Central memory CD8-positive, alpha-beta T cell (primary cell): ENCODE results near the gene PPP1R37.
"Not testable (repeated sequence)": the region's sequence is repeated elsewhere in the genome, so short reads cannot be mapped to it uniquely, and the experiment has no call there.

Experiments
- ATAC-seq: fragments of 150-1000 bp; cut with Tn5 transposase; replicated peaks from 2 replicates; pipeline ENCODE4 v1.10.0; 2022; ENCODE audit warnings: mild to moderate bottlenecking, moderate FRiP score, moderate number of reproducible peaks; ENCODE audit not compliant: poor library complexity, severe bottlenecking; ENCODE audit errors: extremely low read depth
- DNase-seq, 2 donors: peaks; one replicate each; pipeline ENCODE4 v3.0.0; 2021; ENCODE audit warnings: low spot score in 2 of 2
- H3K27ac Mint-ChIP-seq: one replicate; pipeline ENCODE4 v1.8.0; 2022; ENCODE audit warnings: low read depth, mild to moderate bottlenecking, moderate library complexity, mixed read lengths
- H3K27me3 Mint-ChIP-seq: one replicate; pipeline ENCODE4 v1.8.0; 2022; ENCODE audit warnings: mixed read lengths
- H3K36me3 Mint-ChIP-seq: one replicate; pipeline ENCODE4 v1.8.0; 2022; ENCODE audit warnings: mild to moderate bottlenecking, moderate library complexity, mixed read lengths; ENCODE audit not compliant: insufficient read depth
- H3K4me1 Mint-ChIP-seq: one replicate; pipeline ENCODE4 v1.8.0; 2022; ENCODE audit warnings: mixed read lengths
- H3K4me3 Mint-ChIP-seq: one replicate; pipeline ENCODE4 v1.8.0; 2022; ENCODE audit warnings: mild to moderate bottlenecking, moderate library complexity, mixed read lengths
- H3K9me3 Mint-ChIP-seq: one replicate; pipeline ENCODE4 v1.8.0; 2022; ENCODE audit warnings: mixed read lengths

The PPP1R37 gene

DNA sequence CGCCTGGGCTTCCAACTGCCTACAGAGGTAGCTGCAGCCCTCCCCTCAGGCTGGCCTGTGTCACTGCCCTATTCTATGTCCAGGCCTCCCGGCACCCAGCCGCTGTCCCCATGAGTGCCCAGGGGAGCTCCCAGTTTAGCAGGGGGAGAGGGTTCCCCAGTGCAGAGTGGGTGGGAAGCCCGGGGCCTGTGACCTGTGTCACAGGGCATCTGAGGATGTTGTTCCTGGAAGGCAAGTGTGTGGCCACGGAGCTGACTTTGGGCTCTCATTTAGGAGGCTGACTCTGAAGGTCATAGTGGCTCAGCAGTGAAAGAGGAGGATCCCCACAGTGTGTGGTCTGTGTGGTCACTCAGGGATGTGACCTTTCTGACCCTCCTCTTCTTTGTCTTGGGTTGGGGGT lies 25.1 kb downstream of the PPP1R37 start:
- peaks cover 2% of the 10 kb centered on the region for H3K36me3 Mint-ChIP-seq
- peaks cover 64% of the 10 kb centered on the region for H3K4me1 Mint-ChIP-seq
- H3K27me3 Mint-ChIP-seq: no peaks in the 10 kb centered on the region
- H3K27ac Mint-ChIP-seq: peak overlapping the region; percentile 74
- ATAC-seq (no peak), DNase-seq (no peak)
- peak overlapping the region; percentile 54 for H3K4me3 Mint-ChIP-seq
- H3K9me3 Mint-ChIP-seq: no peaks in the 10 kb centered on the region

- not testable (repeated sequence) for DNase-seq, H3K27me3 Mint-ChIP-seq, ATAC-seq, H3K9me3 Mint-ChIP-seq, H3K36me3 Mint-ChIP-seq
- Mint-ChIP-seq H3K4me3 (peak overlapping the region; percentile 59), H3K27ac (peak overlapping the region; percentile 74), H3K4me1 (peaks cover 64% of the 10 kb centered on the region)
These were observed 25.8 kb downstream of the PPP1R37 start for GRCh38 chr19:45118591-45119355.

- H3K9me3 Mint-ChIP-seq: no peaks in the 10 kb centered on the region
- no peaks in the 10 kb centered on the region for H3K27me3 Mint-ChIP-seq
- peak overlapping the region; percentile 74 for H3K27ac Mint-ChIP-seq
- H3K4me3 Mint-ChIP-seq: peak overlapping the region; percentile 59
- H3K36me3 Mint-ChIP-seq: peaks cover 2% of the 10 kb centered on the region
- DNase-seq: no peak
- H3K4me1 Mint-ChIP-seq: peaks cover 64% of the 10 kb centered on the region
- no peak for ATAC-seq
These were observed 26.6 kb downstream of the PPP1R37 start for GRCh38 chr19:45119582-45119981.

GRCh38 chr19:45121827-45122345 lies 28.9 kb downstream of the PPP1R37 start:
- Mint-ChIP-seq H3K4me3 (no peak overlapping the region), H3K27ac (peak overlapping the region; percentile 75), H3K27me3 (no peaks in the 10 kb centered on the region), H3K36me3 (peaks cover 3% of the 10 kb centered on the region), H3K9me3 (no peaks in the 10 kb centered on the region), H3K4me1 (peaks cover 68% of the 10 kb centered on the region)
- no peak for DNase-seq
- ATAC-seq: no peak

GRCh38 chr19:45122832-45123231 lies 29.9 kb downstream of the PPP1R37 start:
- H3K27ac Mint-ChIP-seq: peak overlapping the region; percentile 75
- H3K4me1 Mint-ChIP-seq: peaks cover 62% of the 10 kb centered on the region

GRCh38 chr19:45123440-45123850 lies 30.5 kb downstream of the PPP1R37 start:
- H3K4me3 Mint-ChIP-seq: no peak overlapping the region
- peaks cover 57% of the 10 kb centered on the region for H3K4me1 Mint-ChIP-seq
- H3K9me3 Mint-ChIP-seq: no peaks in the 10 kb centered on the region
- DNase-seq: no peak
- ATAC-seq: no peak
- H3K36me3 Mint-ChIP-seq: peaks cover 5% of the 10 kb centered on the region
- H3K27ac Mint-ChIP-seq: peak overlapping the region; percentile 38
- H3K27me3 Mint-ChIP-seq: no peaks in the 10 kb centered on the region

More at GRCh38 chr19:45122832-45123231, 29.9 kb downstream of the PPP1R37 start:
- no peak overlapping the region for H3K4me3 Mint-ChIP-seq
- no peaks in the 10 kb centered on the region for H3K9me3 Mint-ChIP-seq
- no peak for DNase-seq
- H3K27me3 Mint-ChIP-seq: no peaks in the 10 kb centered on the region
- H3K36me3 Mint-ChIP-seq: peaks cover 5% of the 10 kb centered on the region
- no peak for ATAC-seq

- Mint-ChIP-seq H3K4me3 (no peak overlapping the region), H3K27ac (peak overlapping the region; percentile 38), H3K4me1 (peaks cover 52% of the 10 kb centered on the region), H3K36me3 (peaks cover 6% of the 10 kb centered on the region), H3K27me3 (no peaks in the 10 kb centered on the region), H3K9me3 (no peaks in the 10 kb centered on the region)
- DNase-seq: no peak
- no peak for ATAC-seq
These were observed 31.0 kb downstream of the PPP1R37 start for GRCh38 chr19:45124021-45124420.

GRCh38 chr19:45125360-45125759 lies 32.4 kb downstream of the PPP1R37 start:
- Mint-ChIP-seq H3K4me3 (no peak overlapping the region), H3K36me3 (peaks cover 6% of the 10 kb centered on the region), H3K4me1 (peaks cover 42% of the 10 kb centered on the region), H3K27ac (peak overlapping the region; percentile 38), H3K27me3 (no peaks in the 10 kb centered on the region), H3K9me3 (no peaks in the 10 kb centered on the region)
- ATAC-seq: no peak
- DNase-seq: no peak

DNA sequence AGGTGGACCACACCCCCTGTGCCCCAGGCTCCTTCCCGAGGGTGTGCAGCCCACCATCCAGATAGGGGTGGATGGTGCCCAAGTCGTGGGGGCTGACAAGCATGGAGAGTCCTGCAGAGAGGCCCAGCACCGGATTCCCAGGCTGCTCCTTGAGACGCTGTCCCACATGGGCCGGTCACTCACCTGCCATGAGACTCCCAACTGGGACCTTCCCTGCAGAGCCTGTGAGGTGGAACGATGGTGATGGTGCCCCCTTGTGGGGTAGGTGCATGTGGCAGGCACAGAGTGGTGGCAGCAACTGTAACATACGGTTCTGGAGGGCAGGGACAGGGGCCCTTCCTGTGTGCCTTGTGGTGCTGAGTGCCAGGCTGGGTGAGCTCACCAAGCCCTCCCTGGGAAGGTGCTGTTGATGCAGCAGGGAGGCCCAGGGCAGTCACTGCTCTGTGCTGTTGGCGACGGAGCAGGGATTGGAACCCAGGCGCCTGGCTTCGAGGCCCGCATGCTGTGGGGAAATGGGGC lies 33.1 kb downstream of the PPP1R37 start:
- H3K27me3 Mint-ChIP-seq: no peaks in the 10 kb centered on the region
- no peak overlapping the region for H3K4me3 Mint-ChIP-seq
- H3K4me1 Mint-ChIP-seq: peaks cover 35% of the 10 kb centered on the region
- no peaks in the 10 kb centered on the region for H3K9me3 Mint-ChIP-seq
- peak; percentile 55 to 61 for DNase-seq
- H3K27ac Mint-ChIP-seq: no peak overlapping the region
- H3K36me3 Mint-ChIP-seq: peaks cover 6% of the 10 kb centered on the region
- ATAC-seq: peak; percentile 89

DNA sequence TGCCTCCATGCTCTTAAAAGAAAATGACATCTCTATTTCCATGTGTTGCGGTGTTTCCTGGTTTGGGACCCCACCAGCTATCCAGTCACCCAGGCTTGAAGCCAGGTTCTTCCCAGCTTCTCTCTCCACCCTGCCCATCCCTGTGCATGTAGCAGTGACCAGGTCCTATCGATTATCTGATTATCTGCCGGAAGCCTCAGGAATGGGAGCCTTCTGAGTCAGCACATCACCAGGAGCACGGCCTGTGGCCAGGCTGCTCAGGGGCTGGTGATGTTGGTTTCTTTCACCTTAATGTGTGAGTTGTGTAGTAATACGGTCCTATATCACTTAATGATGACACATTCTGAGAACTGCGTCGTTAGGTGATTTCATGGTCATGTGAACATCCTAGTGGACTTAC lies 33.7 kb downstream of the PPP1R37 start:
- ATAC-seq (no peak), DNase-seq (no peak)
- Mint-ChIP-seq H3K4me3 (no peak overlapping the region), H3K4me1 (peaks cover 29% of the 10 kb centered on the region), H3K9me3 (no peaks in the 10 kb centered on the region), H3K36me3 (peaks cover 6% of the 10 kb centered on the region), H3K27ac (peak overlapping the region; percentile 59), H3K27me3 (no peaks in the 10 kb centered on the region)

DNA sequence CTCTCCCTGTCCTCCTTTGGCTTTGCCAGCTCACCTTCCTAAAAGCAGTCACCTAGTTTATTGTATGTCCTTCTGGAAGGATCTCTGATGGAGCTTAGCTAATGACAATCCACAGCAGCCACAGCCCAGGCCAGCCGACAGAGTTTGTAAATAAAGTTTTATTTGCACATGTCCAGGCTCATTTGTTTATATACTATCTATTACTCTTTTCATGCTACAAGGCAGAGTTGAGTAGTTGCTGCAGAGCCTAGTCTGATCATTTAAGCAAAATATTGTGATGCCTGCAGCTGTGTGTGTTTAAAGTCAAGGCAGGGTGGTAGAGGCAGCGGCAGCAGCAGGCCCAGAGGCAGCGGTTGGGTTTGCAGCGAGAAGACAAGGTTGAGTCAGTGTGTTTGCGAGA lies 35.2 kb downstream of the PPP1R37 start:
- H3K4me3 Mint-ChIP-seq: no peak overlapping the region
- H3K27ac Mint-ChIP-seq: no peak overlapping the region
- peaks cover 7% of the 10 kb centered on the region for H3K36me3 Mint-ChIP-seq
- no peaks in the 10 kb centered on the region for H3K9me3 Mint-ChIP-seq
- ATAC-seq (no peak), DNase-seq (no peak)
- no peaks in the 10 kb centered on the region for H3K27me3 Mint-ChIP-seq
- peaks cover 15% of the 10 kb centered on the region for H3K4me1 Mint-ChIP-seq

DNA sequence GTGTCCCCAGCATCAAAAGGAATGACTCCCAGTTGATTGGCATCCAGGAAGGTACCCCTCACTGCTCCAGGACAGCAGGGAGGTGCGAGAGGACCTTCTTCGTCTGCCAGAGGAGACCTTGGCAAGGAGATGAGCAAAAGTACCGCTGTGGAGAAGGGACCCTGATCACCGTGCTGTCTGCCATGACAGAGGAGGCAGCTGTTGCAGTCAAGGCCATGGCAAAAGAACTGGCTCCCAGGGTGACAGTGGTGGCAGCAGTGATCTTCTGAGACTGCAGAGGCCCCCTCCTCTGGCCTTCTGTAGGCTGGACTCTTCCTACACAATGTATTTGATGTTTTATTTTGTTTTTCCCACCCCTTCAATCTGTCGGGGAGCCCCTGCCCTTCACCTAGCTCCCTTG lies 35.8 kb downstream of the PPP1R37 start:
- Mint-ChIP-seq H3K4me1 (peaks cover 19% of the 10 kb centered on the region), H3K36me3 (peaks cover 7% of the 10 kb centered on the region), H3K4me3 (no peak overlapping the region), H3K27me3 (no peaks in the 10 kb centered on the region), H3K9me3 (no peaks in the 10 kb centered on the region), H3K27ac (no peak overlapping the region)
- DNase-seq (no peak), ATAC-seq (no peak)

GRCh38 chr19:45130236-45130635 lies 37.3 kb downstream of the PPP1R37 start:
- Mint-ChIP-seq H3K27me3 (no peaks in the 10 kb centered on the region), H3K4me3 (no peak overlapping the region), H3K36me3 (peaks cover 9% of the 10 kb centered on the region), H3K4me1 (peaks cover 27% of the 10 kb centered on the region), H3K9me3 (no peaks in the 10 kb centered on the region), H3K27ac (no peak overlapping the region)
- DNase-seq (no peak), ATAC-seq (no peak)
